Large intestine (tissue), 3 donors: Measurements from ENCODE around the gene IRS2. TPM values are rescaled to one million over a fixed set of nuclear protein-coding genes. Genes with fewer than 3 reads are reported as not detected.

Experiments used
- DNase-seq, 2 donors: peaks; one replicate each; pipeline versions ENCODE4 v3.0.0 to v3.0.0-alpha.2; 2013
- H3K27ac ChIP-seq: one replicate; pipeline ENCODE4 v1.5.1; 2013; ENCODE audit warnings: low read length
- H3K27me3 ChIP-seq: 2 replicates; pipeline ENCODE4 v1.6.1; 2013; ENCODE audit warnings: low read length; ENCODE audit not compliant: control insufficient read depth, insufficient read depth
- H3K36me3 ChIP-seq: 2 replicates; pipeline ENCODE4 v1.6.1; 2013; ENCODE audit warnings: low read length; ENCODE audit not compliant: control insufficient read depth, insufficient read depth
- H3K4me1 ChIP-seq: one replicate; pipeline ENCODE4 v1.6.1; 2013; ENCODE audit warnings: low read length; ENCODE audit not compliant: control insufficient read depth, insufficient read depth
- H3K4me3 ChIP-seq: one replicate; pipeline ENCODE4 v1.5.1; 2013; ENCODE audit warnings: low read length
- H3K9me3 ChIP-seq: one replicate; pipeline ENCODE4 v1.6.1; 2013; ENCODE audit warnings: mild to moderate bottlenecking, low read depth, low read length, moderate library complexity; ENCODE audit not compliant: control insufficient read depth
- WGBS: methylation state at CpG from one replicate; pipeline ENCODE4 v1.1.5; 2013; ENCODE audit warnings: low lambda C conversion rate; ENCODE audit not compliant: insufficient coverage; 5-methylcytosine and 5-hydroxymethylcytosine counted together
- polyA plus RNA-seq: library from polyadenylated mRNA; unstranded; fragments of 120-200 nt; gene quantifications from one replicate; pipeline ENCODE4 v1.2.1, GENCODE V29; 2013

The IRS2 gene
- polyA plus RNA-seq, 1 donor = 9.3 TPM

DNA sequence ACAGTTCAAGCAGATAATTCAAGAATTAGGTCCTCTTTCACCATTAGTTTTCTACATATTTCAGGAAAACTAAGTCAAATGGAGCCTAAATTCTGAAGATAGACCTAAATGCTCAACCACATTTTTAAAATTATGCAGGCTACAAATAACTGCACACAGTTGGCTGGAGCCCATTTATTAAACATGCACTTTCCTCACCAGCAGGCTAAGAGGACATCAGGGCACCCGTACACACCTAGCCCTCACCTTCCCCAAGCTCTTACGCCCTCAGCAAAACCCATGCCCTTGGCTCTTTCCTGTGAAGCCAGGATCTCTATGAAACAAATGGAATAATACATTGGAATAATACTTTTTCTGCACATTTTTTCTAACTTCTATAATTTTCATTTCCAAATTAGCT, 18.2 kb downstream of the IRS2 start:
- no peaks in the 10 kb centered on the region for H3K27me3 ChIP-seq
- H3K4me3 ChIP-seq = no peak overlapping the region
- H3K4me1 ChIP-seq = no peaks in the 10 kb centered on the region
- no peak for DNase-seq
- peaks cover 22% of the 10 kb centered on the region for H3K36me3 ChIP-seq
- no peaks in the 10 kb centered on the region for H3K9me3 ChIP-seq
- no CpG with 5 or more reads among the region's 2 CpGs for WGBS
- no peak overlapping the region for H3K27ac ChIP-seq

DNA sequence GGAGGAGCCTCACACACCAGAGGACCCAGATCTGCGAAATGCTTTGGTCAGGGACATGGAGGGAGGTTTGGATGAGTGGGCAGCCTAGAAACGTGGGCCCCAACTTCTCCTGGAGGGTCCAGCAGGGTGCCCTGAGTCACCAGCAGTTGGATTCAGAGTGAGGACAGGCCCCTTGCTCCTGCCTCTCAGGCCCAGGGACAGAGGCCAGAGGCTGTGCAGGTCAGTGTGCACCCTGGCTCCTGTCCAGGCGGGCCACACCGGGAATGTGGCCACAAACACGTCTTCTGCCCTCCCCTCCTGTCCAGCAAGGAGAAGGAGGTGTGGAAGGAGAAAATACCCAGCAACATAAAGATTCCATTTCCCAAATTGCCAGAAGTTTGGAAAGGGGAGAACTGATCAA, 19.4 kb downstream of the IRS2 start:
- Histone ChIP-seq H3K27me3 (no peaks in the 10 kb centered on the region), H3K36me3 (peaks cover 23% of the 10 kb centered on the region), H3K9me3 (no peaks in the 10 kb centered on the region), H3K4me3 (no peak overlapping the region), H3K27ac (no peak overlapping the region), H3K4me1 (no peaks in the 10 kb centered on the region)
- no peak for DNase-seq
- WGBS = no CpG with 5 or more reads among the region's 5 CpGs

DNA sequence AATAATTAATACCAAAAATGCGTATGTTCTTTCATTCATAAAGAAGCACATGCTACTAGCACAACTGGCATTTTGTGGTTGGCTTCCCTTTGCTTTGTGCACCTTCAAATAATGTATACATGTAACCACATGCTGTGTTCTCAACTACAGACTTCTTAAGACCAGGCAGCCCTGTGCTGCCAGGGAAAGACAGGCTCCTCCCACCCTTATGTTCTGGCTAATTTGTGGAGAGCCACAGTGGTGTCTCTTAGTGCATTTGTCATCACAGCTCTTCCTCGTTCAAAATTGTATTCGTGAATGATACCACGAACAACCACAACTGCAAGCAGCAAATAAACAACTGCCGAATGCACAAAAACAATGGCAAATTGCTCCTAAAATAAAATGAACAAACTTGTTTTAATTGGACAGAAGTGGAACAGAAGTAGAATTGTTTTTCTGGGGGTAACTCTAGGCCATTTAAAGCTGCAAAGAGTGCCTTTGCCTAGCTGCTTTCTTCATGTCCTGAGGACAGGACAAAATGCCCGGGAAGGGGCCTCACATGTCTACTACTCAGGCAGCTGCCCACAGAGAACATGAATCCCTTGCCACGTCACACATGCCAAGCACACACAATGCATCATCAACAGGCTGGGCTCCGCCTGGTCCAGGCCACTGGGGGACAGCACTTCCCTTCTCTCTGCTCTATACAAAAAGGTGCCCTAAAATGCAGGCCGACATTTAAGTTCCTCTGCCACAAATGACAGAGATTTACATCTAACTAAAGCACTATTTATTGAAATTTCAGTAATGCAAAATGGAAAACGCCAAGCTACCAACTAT, 21.7 kb downstream of the IRS2 start:
- Histone ChIP-seq H3K4me1 (no peaks in the 10 kb centered on the region), H3K27ac (no peak overlapping the region), H3K4me3 (no peak overlapping the region), H3K27me3 (no peaks in the 10 kb centered on the region), H3K9me3 (no peaks in the 10 kb centered on the region), H3K36me3 (peaks cover 9% of the 10 kb centered on the region)
- DNase-seq = no peak
- no CpG with 5 or more reads among the region's 10 CpGs for WGBS

DNA sequence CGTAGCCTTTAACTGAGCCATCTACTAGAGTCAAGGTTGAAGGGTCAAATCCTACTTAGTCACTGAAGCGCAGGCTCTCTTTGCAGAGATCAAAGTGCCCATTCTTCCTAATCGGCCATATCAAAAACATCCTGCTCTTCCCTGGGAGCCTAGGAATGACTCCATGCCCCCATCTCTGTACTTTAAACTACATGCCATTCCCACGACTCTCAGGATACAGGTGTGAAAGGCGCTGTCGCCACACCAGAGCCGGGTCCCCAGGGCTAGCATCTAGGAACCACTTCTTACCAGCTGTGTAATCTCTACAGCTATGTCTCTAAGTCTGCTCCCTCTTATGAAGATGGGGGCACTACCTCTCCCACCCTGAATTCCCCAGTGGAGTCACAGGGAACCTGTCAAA, 22.3 kb downstream of the IRS2 start:
- H3K9me3 ChIP-seq = no peaks in the 10 kb centered on the region
- no peaks in the 10 kb centered on the region for H3K4me1 ChIP-seq
- WGBS = 60% methylated on average over 2 of the region's 7 CpGs
- H3K27ac ChIP-seq = no peak overlapping the region
- H3K4me3 ChIP-seq = no peak overlapping the region
- H3K36me3 ChIP-seq = peaks cover 8% of the 10 kb centered on the region
- no peaks in the 10 kb centered on the region for H3K27me3 ChIP-seq
- DNase-seq = no peak

DNA sequence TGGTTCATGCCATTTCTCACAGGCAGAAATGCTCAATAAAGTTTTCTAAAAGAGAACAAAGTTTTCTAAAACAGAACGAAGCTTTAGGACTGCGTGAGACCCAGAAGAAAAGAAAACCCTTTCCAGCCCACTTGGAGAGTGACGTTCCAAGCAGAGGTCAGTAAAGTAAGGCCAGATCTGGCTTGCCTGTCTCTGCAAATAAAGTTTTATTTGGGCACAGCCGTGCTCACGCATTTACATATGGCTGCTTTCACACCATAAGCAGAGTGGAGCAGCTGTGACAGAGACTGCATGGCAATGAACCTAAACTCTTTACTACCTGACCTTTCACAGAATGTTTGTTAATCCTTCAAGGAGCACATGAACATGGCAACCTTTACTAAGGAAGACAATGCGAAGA, 23.6 kb downstream of the IRS2 start:
- Histone ChIP-seq H3K9me3 (no peaks in the 10 kb centered on the region), H3K27me3 (no peaks in the 10 kb centered on the region), H3K4me3 (no peak overlapping the region), H3K27ac (no peak overlapping the region), H3K36me3 (peaks cover 6% of the 10 kb centered on the region), H3K4me1 (no peaks in the 10 kb centered on the region)
- DNase-seq = no peak
- WGBS = 100% methylated on average over 1 of the region's 6 CpGs

DNA sequence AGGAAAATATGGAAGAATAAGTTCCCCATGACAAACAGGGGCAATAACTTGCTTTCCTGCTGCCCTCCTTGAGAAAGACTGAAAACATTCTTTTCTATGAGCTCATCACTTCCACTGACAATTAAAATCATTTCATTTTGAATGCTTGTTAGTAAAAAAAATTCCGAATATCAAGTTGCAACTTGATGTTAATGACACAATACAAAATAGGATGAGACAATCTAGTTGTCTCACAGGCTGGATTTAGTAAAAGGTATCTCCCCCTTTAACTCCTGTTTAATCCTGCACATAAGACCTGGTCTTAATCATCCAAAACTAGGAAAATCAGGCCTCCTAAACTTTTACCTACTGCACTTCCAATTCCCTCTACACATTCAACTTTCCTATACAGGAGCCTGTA, 24.7 kb downstream of the IRS2 start:
- Histone ChIP-seq H3K9me3 (no peaks in the 10 kb centered on the region), H3K36me3 (peaks cover 4% of the 10 kb centered on the region), H3K27me3 (no peaks in the 10 kb centered on the region), H3K4me3 (no peak overlapping the region), H3K27ac (no peak overlapping the region), H3K4me1 (no peaks in the 10 kb centered on the region)
- no peak for DNase-seq
- no CpG with 5 or more reads among the region's 1 CpG for WGBS

DNA sequence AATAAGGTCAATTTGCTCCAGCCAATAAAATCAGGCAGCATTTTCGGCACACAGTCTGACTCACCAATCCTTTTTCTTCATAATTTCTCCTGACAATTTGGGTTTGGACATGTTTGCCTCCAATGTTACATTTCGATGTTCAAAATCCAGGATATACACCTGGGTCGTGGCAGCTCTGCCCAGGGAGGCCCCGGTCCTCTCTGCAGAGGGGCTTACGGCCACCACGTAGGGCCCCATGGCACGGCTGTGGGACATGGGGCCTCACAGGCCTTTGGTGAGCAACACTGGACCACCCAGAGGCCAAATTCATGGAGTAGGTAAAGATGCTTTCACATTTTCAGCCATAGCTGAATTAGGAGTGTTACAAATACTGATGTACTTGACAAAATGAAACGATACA, 25.4 kb downstream of the IRS2 start:
- Histone ChIP-seq H3K36me3 (peaks cover 9% of the 10 kb centered on the region), H3K4me3 (no peak overlapping the region), H3K27ac (no peak overlapping the region), H3K9me3 (no peaks in the 10 kb centered on the region), H3K4me1 (no peaks in the 10 kb centered on the region), H3K27me3 (no peaks in the 10 kb centered on the region)
- DNase-seq = no peak
- 100% methylated on average over 2 of the region's 8 CpGs for WGBS

DNA sequence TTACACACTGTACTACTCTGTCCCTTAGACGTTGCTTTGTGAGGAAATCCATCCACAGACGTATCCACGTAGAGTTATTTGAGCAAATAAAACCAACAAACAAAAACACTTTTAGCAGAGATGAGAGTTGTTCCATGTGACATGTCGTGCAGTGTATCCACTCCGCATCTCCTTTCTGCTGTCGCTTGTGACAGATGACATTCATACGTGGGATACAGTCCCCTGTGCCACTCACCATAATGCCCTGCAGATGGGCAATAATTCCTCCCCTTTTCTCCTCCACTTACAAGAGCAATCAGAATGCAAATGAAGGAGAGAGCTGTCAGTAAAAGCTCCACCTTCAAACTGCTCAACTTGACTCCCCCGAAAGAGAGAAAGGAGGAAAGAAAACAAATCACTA, 26.0 kb downstream of the IRS2 start:
- 90% methylated on average over 2 of the region's 8 CpGs for WGBS
- Histone ChIP-seq H3K27ac (no peak overlapping the region), H3K9me3 (no peaks in the 10 kb centered on the region), H3K27me3 (no peaks in the 10 kb centered on the region), H3K4me3 (no peak overlapping the region), H3K36me3 (peaks cover 15% of the 10 kb centered on the region), H3K4me1 (no peaks in the 10 kb centered on the region)
- no peak for DNase-seq

DNA sequence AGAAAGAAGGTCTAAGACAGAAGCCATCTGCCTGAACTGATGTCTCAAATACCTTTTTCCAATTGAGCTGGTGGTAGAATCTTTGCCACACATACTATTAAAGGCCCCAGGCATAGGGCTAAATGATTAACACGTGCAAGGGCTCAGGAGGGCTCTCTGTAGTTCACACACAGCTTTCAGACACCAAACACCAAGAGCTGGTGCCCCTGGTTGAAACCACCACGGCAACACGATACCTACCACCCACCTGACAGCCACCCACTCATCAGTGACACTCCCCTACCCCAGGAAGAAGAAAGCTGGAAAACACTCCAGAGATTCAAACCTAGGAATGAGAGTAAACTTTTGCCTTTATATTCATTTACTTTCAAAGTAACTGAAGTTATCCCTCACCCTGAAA, 26.8 kb downstream of the IRS2 start:
- Histone ChIP-seq H3K4me1 (no peaks in the 10 kb centered on the region), H3K36me3 (peaks cover 20% of the 10 kb centered on the region), H3K27ac (no peak overlapping the region), H3K9me3 (no peaks in the 10 kb centered on the region), H3K4me3 (no peak overlapping the region), H3K27me3 (no peaks in the 10 kb centered on the region)
- WGBS = no CpG with 5 or more reads among the region's 3 CpGs
- DNase-seq = no peak

DNA sequence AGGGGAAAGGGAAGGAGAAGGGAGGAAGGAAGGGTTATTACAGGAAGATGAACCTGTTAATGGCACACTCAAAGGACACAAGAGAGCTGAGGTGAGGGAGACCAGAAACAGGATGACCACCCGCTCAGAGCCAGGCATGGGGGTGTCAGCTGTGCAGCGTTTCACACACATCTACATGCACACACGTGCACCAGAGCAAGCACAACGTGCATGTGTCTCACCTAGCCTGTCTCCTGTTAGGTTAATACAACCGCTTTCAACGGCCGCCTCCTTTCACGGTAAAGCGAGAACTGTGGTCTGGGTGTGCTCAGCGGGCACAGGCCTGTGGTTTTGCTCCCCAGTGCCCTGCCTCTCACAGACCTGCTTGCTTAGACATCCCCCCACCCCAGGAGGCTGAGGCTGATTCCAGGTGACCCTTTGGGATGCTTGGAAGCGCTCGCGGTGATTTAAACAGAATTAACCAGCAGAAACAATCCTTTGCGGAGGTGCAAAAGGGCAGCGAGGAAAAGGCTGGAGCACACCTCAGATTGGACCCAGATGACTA, 27.4 kb downstream of the IRS2 start:
- 100% methylated on average over 2 of the region's 15 CpGs for WGBS

DNA sequence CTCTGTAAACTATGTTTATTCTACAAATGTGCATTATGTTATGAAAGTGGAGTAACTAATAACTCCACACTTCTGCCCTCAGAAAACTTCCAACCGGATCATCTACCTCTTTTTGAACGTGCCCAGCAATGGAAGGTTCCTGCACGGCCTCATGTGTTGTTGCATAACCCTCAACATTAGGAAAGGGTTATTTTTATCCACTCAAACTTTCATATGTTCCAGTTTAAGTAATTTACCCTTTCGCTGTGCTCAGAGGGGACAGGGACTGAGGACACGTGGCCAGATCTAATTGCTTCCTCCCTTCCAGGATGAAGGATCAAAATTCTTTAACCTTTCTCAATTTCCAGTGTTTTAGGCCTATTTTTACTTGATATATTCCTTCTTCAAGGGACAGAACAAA, 29.6 kb downstream of the IRS2 start:
- no peak overlapping the region for H3K4me3 ChIP-seq
- peaks cover 27% of the 10 kb centered on the region for H3K36me3 ChIP-seq
- no peaks in the 10 kb centered on the region for H3K4me1 ChIP-seq
- WGBS = 100% methylated on average over 1 of the region's 5 CpGs
- no peak overlapping the region for H3K27ac ChIP-seq
- H3K9me3 ChIP-seq = no peaks in the 10 kb centered on the region
- DNase-seq = no peak
- H3K27me3 ChIP-seq = no peaks in the 10 kb centered on the region

More for the DNA sequence above, 27.4 kb downstream of the IRS2 start:
- Histone ChIP-seq H3K27ac (no peak overlapping the region), H3K9me3 (no peaks in the 10 kb centered on the region), H3K4me1 (no peaks in the 10 kb centered on the region), H3K36me3 (peaks cover 20% of the 10 kb centered on the region), H3K4me3 (no peak overlapping the region), H3K27me3 (no peaks in the 10 kb centered on the region)
- no peak for DNase-seq
